Measurements from ENCODE around the gene LSAMP. TPM values are rescaled to one million over a fixed set of nuclear protein-coding genes. Genes with fewer than 3 reads are reported as not detected.

The LSAMP gene
- total RNA-seq, 1 experiment from 2014 or later = not detected

DNA sequence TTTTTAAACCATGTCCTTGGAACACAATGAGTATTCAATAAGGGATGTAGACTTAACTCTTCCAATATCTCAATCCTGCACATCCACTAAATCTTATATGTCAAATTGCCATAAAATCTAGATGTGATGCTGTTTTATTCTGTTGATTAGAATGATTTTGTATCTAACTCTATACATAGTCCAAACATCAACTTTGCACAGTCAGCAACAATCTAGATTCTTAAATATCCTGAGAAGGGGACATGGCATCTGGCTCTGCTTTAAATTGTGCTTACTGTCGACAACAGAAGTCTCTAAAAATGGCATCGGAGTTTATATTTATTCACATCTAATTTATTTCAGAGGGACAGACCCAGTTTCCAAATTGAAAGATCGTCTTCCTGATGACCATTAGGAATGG lies 545.8 kb downstream of the LSAMP start:
- DNase-seq (ENCODE audit: low spot score) = no peak

GRCh38 chr3:115898656-115899410 lies 546.5 kb downstream of the LSAMP start:
- no peak for DNase-seq (ENCODE audit: low spot score)

- DNase-seq (ENCODE audit: low spot score) = no peak
These were observed 554.2 kb downstream of the LSAMP start for GRCh38 chr3:115891006-115891636.

DNA sequence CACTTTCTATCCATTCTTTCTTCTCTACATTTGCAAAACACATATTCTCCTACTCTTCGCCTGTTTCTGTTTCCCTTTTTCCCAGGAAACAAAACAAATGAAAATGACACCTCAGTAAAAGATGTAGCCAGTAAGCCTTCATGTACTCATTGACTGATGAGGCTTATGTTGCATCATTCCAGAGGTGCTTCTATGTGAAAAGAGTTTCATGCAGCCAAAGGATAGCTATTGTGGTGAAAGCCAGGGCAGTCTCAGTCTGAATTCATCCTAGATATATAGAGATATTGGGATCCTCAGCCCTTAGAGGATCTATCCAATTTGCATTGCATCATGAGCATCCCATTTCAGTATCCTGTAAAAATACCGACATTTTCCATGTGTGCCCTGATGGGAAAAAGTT lies 554.7 kb downstream of the LSAMP start:
- DNase-seq (ENCODE audit: low spot score) = no peak

- peak; percentile 26 for DNase-seq (ENCODE audit: low spot score)
These were observed 559.7 kb downstream of the LSAMP start for GRCh38 chr3:115885621-115886020.

DNA sequence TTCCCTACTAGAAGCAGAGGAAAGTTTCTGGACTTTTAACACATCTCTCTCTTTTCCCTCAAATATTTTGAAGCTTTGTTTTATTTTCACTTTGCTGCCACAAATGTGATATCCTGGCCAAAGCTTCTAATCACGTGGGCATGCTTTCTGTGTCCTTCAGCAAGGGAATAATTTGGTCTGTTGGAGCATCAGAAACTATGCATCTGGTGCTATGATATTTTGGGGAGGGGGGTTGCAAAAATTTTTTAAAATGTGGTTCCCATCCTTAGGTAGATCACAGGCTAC lies 567.7 kb downstream of the LSAMP start:
- no peak for DNase-seq (ENCODE audit: low spot score)

DNA sequence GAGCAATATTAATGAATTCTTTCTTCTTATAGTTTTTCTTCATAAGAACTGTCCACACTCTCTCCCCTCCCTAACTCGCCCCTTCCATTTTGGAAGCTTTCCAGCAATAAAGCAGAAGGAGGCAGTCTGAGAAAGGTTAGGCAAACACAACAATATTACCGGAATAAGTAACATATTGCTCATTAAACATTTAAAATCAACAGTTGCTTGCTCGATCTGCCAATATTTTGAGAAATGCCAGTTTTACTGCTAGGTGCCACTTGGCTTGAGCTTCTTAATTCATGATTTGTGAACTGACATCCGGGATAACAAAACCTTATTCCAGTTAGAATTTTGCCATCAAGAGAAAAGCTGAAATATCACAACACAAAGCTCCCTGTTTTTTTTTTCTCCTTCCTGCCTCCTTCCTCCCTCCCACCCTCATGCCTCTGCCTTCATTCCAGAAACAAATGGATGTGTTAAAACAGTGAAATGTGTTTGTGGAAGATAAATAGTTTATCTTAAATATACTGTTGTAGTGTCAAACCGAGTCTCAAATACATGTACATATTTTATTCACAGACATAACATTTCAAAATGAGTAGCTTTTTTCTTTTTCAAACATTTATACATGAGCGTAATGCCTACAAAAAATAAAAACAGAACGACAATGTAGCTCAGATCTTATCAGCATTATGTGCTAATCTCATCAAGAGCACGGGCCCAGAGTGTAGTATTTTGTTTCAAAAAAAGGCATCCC lies 568.2 kb downstream of the LSAMP start:
- DNase-seq (ENCODE audit: low spot score) = peak; percentile 14

- DNase-seq (ENCODE audit: low spot score) = no peak
These were observed 569.8 kb downstream of the LSAMP start for GRCh38 chr3:115875460-115875859.

DNA sequence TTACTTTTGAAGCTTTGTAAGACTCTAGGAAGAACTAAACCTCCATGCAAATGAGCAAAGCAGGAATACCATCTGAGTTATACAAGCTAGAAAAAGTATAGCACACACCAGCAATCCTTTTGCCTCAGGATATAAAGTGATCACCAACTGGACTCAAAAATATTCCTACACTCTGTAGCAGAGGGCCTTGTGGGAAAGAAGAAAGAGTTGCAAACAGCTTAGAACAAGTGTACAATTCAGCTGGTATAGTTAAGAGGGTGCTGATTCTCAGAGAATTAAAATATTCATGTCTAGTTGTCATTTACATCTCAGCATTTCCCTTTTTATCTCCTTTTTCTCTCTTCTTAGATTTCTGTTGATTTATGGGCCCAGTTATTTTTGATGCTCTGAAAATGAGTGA lies 573.6 kb downstream of the LSAMP start:
- DNase-seq (ENCODE audit: low spot score) = no peak

DNA sequence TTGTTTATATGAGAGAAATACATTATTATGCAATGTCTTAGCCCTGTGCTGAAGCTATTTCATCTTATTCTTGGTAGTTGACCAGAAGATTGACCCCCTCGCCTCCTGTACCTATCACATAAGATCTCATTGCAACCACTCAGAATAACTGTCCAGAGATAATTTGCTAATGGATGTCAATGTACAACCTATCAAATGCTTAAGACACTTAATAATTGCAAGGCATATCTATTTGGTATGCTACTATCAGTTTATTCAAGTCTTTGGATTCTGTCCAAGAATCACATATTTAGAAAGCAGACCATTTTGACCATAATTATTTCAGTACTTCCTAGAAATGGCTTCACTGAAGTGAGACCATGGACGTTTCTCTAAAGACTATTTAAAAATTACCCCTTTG lies 580.4 kb downstream of the LSAMP start:
- DNase-seq (ENCODE audit: low spot score) = no peak

GRCh38 chr3:115862849-115863248 lies 582.4 kb downstream of the LSAMP start:
- no peak for DNase-seq (ENCODE audit: low spot score)

DNA sequence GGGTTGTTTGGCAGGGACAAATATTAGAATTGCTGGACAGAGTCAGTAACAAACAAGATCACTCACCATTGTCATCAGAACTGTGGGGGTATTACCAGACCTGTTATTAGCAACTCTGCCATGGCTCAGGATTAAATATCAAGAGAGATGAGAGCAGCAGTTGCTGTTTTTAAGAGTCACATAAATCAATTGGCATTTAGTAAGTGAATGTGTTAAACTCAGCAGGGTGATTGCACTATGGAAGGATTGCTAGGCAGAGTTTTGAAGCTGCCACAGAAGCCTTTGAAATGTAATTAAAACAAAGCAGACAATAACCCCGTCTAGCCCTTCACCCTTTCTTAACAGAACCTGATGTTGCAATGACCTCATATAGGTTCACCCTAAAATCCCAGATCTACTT lies 583.2 kb downstream of the LSAMP start:
- DNase-seq (ENCODE audit: low spot score) = no peak

- DNase-seq (ENCODE audit: low spot score) = no peak
These were observed 584.0 kb downstream of the LSAMP start for GRCh38 chr3:115861166-115861733.

GRCh38 chr3:115860766-115861165 lies 584.5 kb downstream of the LSAMP start:
- DNase-seq (ENCODE audit: low spot score) = no peak

DNA sequence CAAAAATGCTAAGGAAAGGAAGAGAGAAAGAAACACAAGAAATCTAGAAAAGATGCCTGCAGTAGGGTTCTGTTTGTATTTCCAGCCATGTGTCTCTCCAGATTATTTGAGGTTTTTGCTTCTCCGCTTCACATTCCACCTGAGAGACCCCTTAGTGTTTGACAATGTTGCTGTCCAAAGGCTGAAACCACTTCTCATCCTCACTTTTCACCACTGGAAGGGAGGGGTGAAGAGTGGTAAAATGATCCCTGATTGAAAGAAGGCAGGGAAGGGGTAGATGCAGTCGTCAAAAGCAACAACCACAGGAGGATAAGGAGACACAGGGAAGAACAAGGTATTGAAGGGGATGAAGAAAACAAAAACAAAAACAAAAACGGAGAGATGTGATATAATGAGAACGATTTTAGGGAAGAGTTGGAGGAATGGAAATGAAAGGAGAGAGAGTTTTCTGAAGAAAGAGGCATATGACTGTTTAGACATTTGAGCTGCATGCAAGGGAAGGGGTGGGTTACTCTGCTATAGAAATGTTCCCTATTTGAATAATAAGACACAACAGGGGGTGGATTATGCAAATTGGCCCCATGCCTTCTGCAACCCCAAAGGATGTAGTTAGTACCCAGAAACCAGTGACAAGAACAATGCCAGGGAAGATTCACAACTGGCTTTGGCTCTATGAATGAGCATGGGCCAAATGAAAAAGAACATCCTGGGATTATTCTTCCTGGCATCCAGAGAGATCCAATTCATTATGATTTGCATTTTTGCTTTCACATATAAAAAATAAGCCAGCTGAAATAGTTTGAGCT lies 586.1 kb downstream of the LSAMP start:
- DNase-seq (ENCODE audit: low spot score) = no peak

- no peak for DNase-seq (ENCODE audit: low spot score)
These were observed 587.7 kb downstream of the LSAMP start for GRCh38 chr3:115857518-115858136.

GRCh38 chr3:115855911-115856310 lies 589.4 kb downstream of the LSAMP start:
- DNase-seq (ENCODE audit: low spot score) = no peak

DNA sequence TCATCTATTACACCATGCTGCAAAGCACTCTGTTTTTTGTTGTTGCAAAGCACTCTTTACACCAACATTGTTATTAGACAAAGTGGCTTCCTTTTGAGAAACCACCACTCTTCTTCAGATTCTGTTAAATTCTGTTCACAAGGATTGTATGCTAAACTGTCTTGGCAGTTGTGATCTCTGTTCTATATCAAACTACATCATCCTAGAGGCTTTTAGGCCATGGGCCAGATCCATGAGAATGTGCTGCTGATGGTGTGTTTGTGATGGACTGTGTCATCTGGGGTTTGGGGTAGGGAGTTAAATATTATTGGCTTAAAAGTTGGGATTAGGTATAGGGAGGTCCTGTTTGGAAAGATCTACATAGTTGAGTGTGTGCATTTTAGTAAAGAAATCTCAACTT lies 592.2 kb downstream of the LSAMP start:
- no peak for DNase-seq (ENCODE audit: low spot score)

DNA sequence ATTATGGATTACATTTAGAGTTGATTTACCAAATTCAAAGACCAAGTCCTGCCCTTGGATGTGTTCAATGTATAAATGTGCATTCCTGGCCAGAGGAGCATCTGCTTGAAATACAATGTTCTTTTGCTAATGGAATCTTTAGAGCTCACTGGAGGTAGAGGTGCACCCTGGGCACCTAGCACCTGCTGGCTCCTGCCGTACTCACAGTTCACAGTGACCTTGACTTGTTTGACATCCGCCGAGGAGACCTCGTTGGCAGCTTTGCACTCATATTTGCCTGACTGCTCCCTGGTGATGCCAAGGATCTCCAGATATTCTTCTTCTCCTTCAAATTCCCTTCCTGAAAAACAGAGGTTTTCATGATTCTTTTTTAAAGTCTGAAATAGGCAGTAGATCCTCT lies 593.0 kb downstream of the LSAMP start:
- no peak for DNase-seq (ENCODE audit: low spot score)

- no peak for DNase-seq (ENCODE audit: low spot score)
These were observed 593.7 kb downstream of the LSAMP start for GRCh38 chr3:115851571-115851970.

GRCh38 chr3:115848641-115849040 lies 596.6 kb downstream of the LSAMP start:
- no peak for DNase-seq (ENCODE audit: low spot score)
